ENCODE results near the gene AIG1. TPM values are rescaled to one million over a fixed set of nuclear protein-coding genes. Genes with fewer than 3 reads are reported as not detected.
"Not testable (repeated sequence)": the region's sequence is repeated elsewhere in the genome, so short reads cannot be mapped to it uniquely, and the experiment has no call there.

Gene AIG1
- total and polyA plus RNA-seq, 2 donors (not counting 1 experiment from before 2014, with no cell fraction given): 40.6 to 42.2 TPM

DNA sequence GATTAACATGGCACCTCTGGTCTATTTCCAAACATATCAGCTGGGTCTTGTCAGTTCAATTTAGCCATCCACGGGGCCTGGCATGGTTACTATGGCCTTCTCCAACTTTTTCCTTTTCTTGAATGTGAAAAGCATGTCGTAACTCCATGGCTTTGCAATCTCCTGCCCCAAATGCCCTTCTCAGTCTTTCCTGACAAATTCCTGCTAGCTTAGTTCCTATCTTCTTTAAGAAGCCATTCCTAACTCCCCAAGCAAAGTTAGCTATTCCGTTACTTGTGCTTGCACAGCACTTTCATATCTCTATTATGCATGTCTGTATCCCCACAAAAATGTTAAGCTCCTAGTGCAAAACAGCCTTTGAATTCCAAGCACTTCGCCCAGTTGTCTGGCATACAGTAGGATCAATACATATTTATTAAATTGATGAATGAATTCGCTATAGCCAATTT lies 105.6 kb downstream of the AIG1 start:
- no peaks in the 10 kb centered on the region for H3K79me2 ChIP-seq (ENCODE audit: control insufficient read depth, insufficient read depth, low read length)
- no peak overlapping the region for H3K4me3 ChIP-seq (replicated peaks in 1 of 4; ENCODE audit: control extremely low read depth in 1 of 4, insufficient read depth in 1 of 4, low read depth in 3 of 4, low read length in 4 of 4)
- no peak overlapping the region for H3K4me2 ChIP-seq (ENCODE audit: extremely low read depth, insufficient read depth, low read length)
- no peaks in the 10 kb centered on the region for H3K4me1 ChIP-seq (ENCODE audit: control insufficient read depth, extremely low read depth, insufficient read depth, low read length)
- no peaks in the 10 kb centered on the region for H3K36me3 ChIP-seq (ENCODE audit: control insufficient read depth, insufficient read depth, low read length)
- no peaks in the 10 kb centered on the region for H3K27me3 ChIP-seq (ENCODE audit: control insufficient read depth, insufficient read depth, low read length)
- H4K20me1 ChIP-seq (ENCODE audit: control insufficient read depth, extremely low read depth, insufficient read depth, low read length): no peaks in the 10 kb centered on the region
- H3K27ac ChIP-seq (ENCODE audit: insufficient read depth, low read length): no peak overlapping the region
- H2AFZ ChIP-seq (ENCODE audit: low read length): no peak overlapping the region
- DNase-seq (ENCODE audit: low read depth in 2 of 2): peak in 1 of 2 donors; percentile 46
- TF ChIP-seq EZH2 (IDR thresholded peaks at IDR 0.05; ENCODE audit: low read length, missing control alignments): no peak
- TF ChIP-seq, protein P1, sequence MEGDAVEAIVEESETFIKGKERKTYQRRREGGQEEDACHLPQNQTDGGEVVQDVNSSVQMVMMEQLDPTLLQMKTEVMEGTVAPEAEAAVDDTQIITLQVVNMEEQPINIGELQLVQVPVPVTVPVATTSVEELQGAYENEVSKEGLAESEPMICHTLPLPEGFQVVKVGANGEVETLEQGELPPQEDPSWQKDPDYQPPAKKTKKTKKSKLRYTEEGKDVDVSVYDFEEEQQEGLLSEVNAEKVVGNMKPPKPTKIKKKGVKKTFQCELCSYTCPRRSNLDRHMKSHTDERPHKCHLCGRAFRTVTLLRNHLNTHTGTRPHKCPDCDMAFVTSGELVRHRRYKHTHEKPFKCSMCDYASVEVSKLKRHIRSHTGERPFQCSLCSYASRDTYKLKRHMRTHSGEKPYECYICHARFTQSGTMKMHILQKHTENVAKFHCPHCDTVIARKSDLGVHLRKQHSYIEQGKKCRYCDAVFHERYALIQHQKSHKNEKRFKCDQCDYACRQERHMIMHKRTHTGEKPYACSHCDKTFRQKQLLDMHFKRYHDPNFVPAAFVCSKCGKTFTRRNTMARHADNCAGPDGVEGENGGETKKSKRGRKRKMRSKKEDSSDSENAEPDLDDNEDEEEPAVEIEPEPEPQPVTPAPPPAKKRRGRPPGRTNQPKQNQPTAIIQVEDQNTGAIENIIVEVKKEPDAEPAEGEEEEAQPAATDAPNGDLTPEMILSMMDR (conservative IDR thresholded peaks at IDR 0.05 in 1 of 2, IDR thresholded peaks at IDR 0.05 in 1 of 2; ENCODE audit: low read depth in 1 of 2, low read length in 2 of 2): no peak
- H3K9ac ChIP-seq (ENCODE audit: insufficient read depth, low read length): no peak overlapping the region
- H3K9me3 ChIP-seq (ENCODE audit: control insufficient read depth, insufficient read depth, low read depth, low read length): no peaks in the 10 kb centered on the region

DNA sequence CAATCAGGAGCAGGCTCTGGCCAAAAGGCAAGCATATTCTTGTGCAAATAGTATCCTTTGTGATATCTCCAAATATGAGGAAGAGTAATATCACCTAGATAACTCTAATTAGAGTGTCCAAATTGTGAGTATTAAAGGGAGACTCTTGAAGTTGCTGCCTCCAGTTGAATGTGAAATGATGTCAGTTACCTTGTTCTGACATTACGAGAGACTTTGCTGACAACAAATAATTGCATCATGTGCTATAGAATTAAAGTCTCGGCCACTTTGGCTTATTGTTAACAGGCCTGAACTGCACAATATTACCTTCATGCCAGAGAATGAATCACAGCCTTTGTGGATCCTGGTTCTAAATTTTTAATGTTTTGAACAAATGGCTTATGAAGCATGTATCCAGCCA lies 106.5 kb downstream of the AIG1 start:
- Histone ChIP-seq H3K4me2 (ENCODE audit: extremely low read depth, insufficient read depth, low read length) (no peak overlapping the region), H3K36me3 (ENCODE audit: control insufficient read depth, insufficient read depth, low read length) (no peaks in the 10 kb centered on the region), H3K27ac (ENCODE audit: insufficient read depth, low read length) (no peak overlapping the region)

DNA sequence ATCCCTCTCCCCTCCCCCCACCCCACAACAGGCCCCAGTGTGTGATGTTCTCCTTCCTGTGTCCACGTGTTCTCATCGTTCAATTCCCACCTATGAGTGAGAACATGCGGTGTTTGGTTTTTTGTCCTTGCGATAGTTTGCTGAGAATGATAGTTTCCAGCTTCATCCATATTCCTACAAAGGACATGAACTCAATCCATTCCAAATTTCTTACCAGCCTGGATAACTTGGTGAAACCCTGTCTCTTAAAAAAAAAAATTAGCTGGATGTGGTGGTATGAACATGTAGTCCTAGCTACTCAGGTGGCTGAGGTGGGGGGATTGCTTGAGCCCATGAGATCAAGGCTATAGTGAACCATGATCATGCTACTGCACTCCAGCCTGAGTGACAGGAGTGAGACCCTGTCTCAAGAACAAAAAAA lies 107.7 kb downstream of the AIG1 start:
- not testable (repeated sequence) for H3K36me3 ChIP-seq (ENCODE audit: control insufficient read depth, insufficient read depth, low read length); H2AFZ ChIP-seq (ENCODE audit: low read length); H3K9me3 ChIP-seq (ENCODE audit: control insufficient read depth, insufficient read depth, low read depth, low read length); H3K4me1 ChIP-seq (ENCODE audit: control insufficient read depth, extremely low read depth, insufficient read depth, low read length); H3K27me3 ChIP-seq (ENCODE audit: control insufficient read depth, insufficient read depth, low read length); H3K4me2 ChIP-seq (ENCODE audit: extremely low read depth, insufficient read depth, low read length); H3K9ac ChIP-seq (ENCODE audit: insufficient read depth, low read length); H3K27ac ChIP-seq (ENCODE audit: insufficient read depth, low read length); DNase-seq (ENCODE audit: low read depth in 2 of 2); H4K20me1 ChIP-seq (ENCODE audit: control insufficient read depth, extremely low read depth, insufficient read depth, low read length); H3K4me3 ChIP-seq (replicated peaks in 1 of 4; ENCODE audit: control extremely low read depth in 1 of 4, insufficient read depth in 1 of 4, low read depth in 3 of 4, low read length in 4 of 4); H3K79me2 ChIP-seq (ENCODE audit: control insufficient read depth, insufficient read depth, low read length)

More for the DNA sequence above, 106.5 kb downstream of the AIG1 start:
- no peak overlapping the region for H3K4me3 ChIP-seq (replicated peaks in 1 of 4; ENCODE audit: control extremely low read depth in 1 of 4, insufficient read depth in 1 of 4, low read depth in 3 of 4, low read length in 4 of 4)
- H3K4me1 ChIP-seq (ENCODE audit: control insufficient read depth, extremely low read depth, insufficient read depth, low read length): no peaks in the 10 kb centered on the region
- H2AFZ ChIP-seq (ENCODE audit: low read length): no peak overlapping the region
- H3K9me3 ChIP-seq (ENCODE audit: control insufficient read depth, insufficient read depth, low read depth, low read length): no peaks in the 10 kb centered on the region
- TF ChIP-seq EZH2 (IDR thresholded peaks at IDR 0.05; ENCODE audit: low read length, missing control alignments): no peak
- TF ChIP-seq, protein P1 (conservative IDR thresholded peaks at IDR 0.05 in 1 of 2, IDR thresholded peaks at IDR 0.05 in 1 of 2; ENCODE audit: low read depth in 1 of 2, low read length in 2 of 2): no peak
- DNase-seq (ENCODE audit: low read depth in 2 of 2): no peak
- H3K9ac ChIP-seq (ENCODE audit: insufficient read depth, low read length): no peak overlapping the region
- H3K27me3 ChIP-seq (ENCODE audit: control insufficient read depth, insufficient read depth, low read length): no peaks in the 10 kb centered on the region
- H4K20me1 ChIP-seq (ENCODE audit: control insufficient read depth, extremely low read depth, insufficient read depth, low read length): no peaks in the 10 kb centered on the region
- H3K79me2 ChIP-seq (ENCODE audit: control insufficient read depth, insufficient read depth, low read length): no peaks in the 10 kb centered on the region
